A549 (cell line): ENCODE data around the gene GATAD1. TPM values are rescaled to one million over a fixed set of nuclear protein-coding genes. Genes with fewer than 3 reads are reported as not detected.
"Not testable (repeated sequence)": the region's sequence is repeated elsewhere in the genome, so short reads cannot be mapped to it uniquely, and the experiment has no call there.

Experiments
- ATAC-seq, 2 experiments: fragments of 200-7000 bp in 1 of 2; fragments of >200 bp in 1 of 2; cut with Nextera tagmentation in 1 of 2; cut with Tn5 transposase in 1 of 2; 3 replicates each; pipeline versions ENCODE4 v1.8.0 to v1.9.1; 2018 to 2020; ENCODE audit warnings: mild to moderate bottlenecking in 1 of 2, moderate library complexity in 1 of 2
- CTCF ChIA-PET: fragments of 300-600 bp; sonication (Branson Sonifier 250); formaldehyde crosslinking; extraction: SDS; loops from one replicate; lab custom pipeline; 2021; ENCODE audit warnings: antibody characterized with exemption, inconsistent platforms; lab: Yijun Ruan, JAX
- POLR2A ChIA-PET: fragments of 350-600 bp; formaldehyde crosslinking; extraction: SDS; loops from one replicate; lab custom pipeline; 2021; ENCODE audit warnings: antibody characterized with exemption, inconsistent platforms; lab: Yijun Ruan, JAX
- DNase-seq, 2 experiments: peaks; one replicate each; pipeline versions ENCODE4 v3.0.0 to v3.0.0-alpha.2; 2011 to 2016; ENCODE audit warnings: low read depth in 1 of 2, low spot score in 1 of 2
- FAIRE-seq: peaks from 2 replicates; lab custom pipeline; 2011; peaks lifted over from hg19 to GRCh38; lab: Jason Lieb, UNC
- H3K27ac ChIP-seq, 2 experiments: fragments of >200 bp; sonication (Bioruptor Twin); formaldehyde crosslinking; 3 replicates each; pipeline ENCODE4 v1.5.1; 2016 to 2017
- H3K4me1 ChIP-seq: fragments of >200 bp; sonication (Bioruptor Twin); formaldehyde crosslinking; 3 replicates; pipeline ENCODE4 v1.6.1; 2016
- H3K4me2 ChIP-seq: fragments of >200 bp; sonication (Bioruptor Twin); formaldehyde crosslinking; 3 replicates; pipeline ENCODE4 v1.6.1; 2016
- H3K4me3 ChIP-seq: fragments of >200 bp; sonication (Bioruptor Twin); formaldehyde crosslinking; 3 replicates; pipeline ENCODE4 v1.5.1; 2016
- H3K9me3 ChIP-seq: fragments of >200 bp; sonication (Bioruptor Twin); formaldehyde crosslinking; 3 replicates; pipeline ENCODE4 v1.6.1; 2016
- BCL3 ChIP-seq: fragments of >200 bp; sonication (Bioruptor Twin); formaldehyde crosslinking; IDR thresholded peaks from 3 replicates; pipeline ENCODE4 v1.6.1; 2016
- CBX8 ChIP-seq: fragments of 200-600 bp; sonication (generic); IDR thresholded peaks from 2 replicates; pipeline ENCODE4 v1.6.1; 2016
- CHD2 ChIP-seq: fragments of 150-350 bp; IDR thresholded peaks from 2 replicates; pipeline ENCODE4 v1.6.1; 2014; ENCODE audit warnings: low read length; ENCODE audit not compliant: partially characterized antibody
- E2F6 ChIP-seq: IDR thresholded peaks from 2 replicates; pipeline ENCODE4 v1.6.1; 2012; ENCODE audit warnings: low read depth, borderline replicate concordance
- ESRRA ChIP-seq: fragments of 150-350 bp; IDR thresholded peaks from 2 replicates; pipeline ENCODE4 v1.6.1; 2014; ENCODE audit warnings: mild to moderate bottlenecking, low read length, borderline replicate concordance
- FOSB ChIP-seq: fragments of 250-450 bp; sonication (Bioruptor Pico); IDR thresholded peaks from 2 replicates; pipeline ENCODE4 v1.5.0; 2020; ENCODE audit warnings: mild to moderate bottlenecking, moderate library complexity
- HDAC2 ChIP-seq: fragments of 200-600 bp; sonication (generic); IDR thresholded peaks from 2 replicates; pipeline ENCODE4 v1.6.1; 2016
- HMGXB4 ChIP-seq: fragments of 250-450 bp; sonication (Bioruptor Pico); IDR thresholded peaks from 2 replicates; pipeline ENCODE4 v1.5.0; 2021; ENCODE audit warnings: mild to moderate bottlenecking, moderate library complexity, borderline replicate concordance
- JUNB ChIP-seq: fragments of >200 bp; sonication (Bioruptor Twin); formaldehyde crosslinking; IDR thresholded peaks from 2 replicates; pipeline ENCODE4 v1.6.1; 2016
- MAX ChIP-seq: IDR thresholded peaks from 2 replicates; pipeline ENCODE4 v1.6.1; 2012
- MAZ ChIP-seq: fragments of 150-350 bp; IDR thresholded peaks from 2 replicates; pipeline ENCODE4 v1.6.1; 2014; ENCODE audit warnings: antibody characterized with exemption, low read depth, low read length, borderline replicate concordance
- POLR2AphosphoS2 ChIP-seq: conservative IDR thresholded peaks from 2 replicates; pipeline ENCODE4 v1.6.1; 2012; ENCODE audit warnings: low read length, improper control_type of control experiment, inconsistent platforms
- RCOR1 ChIP-seq: fragments of 150-350 bp; IDR thresholded peaks from 2 replicates; pipeline ENCODE4 v1.6.1; 2014; ENCODE audit warnings: antibody characterized with exemption, low read length, low read depth
- REST ChIP-seq: fragments of 200-600 bp; sonication (generic); IDR thresholded peaks from 2 replicates; pipeline ENCODE4 v1.6.1; 2016; ENCODE audit warnings: antibody characterized with exemption, mild to moderate bottlenecking, moderate library complexity
- RFX5 ChIP-seq: fragments of 450-650 bp; IDR thresholded peaks from 2 replicates; pipeline ENCODE4 v1.7.1; 2014; ENCODE audit warnings: antibody characterized with exemption, mild to moderate bottlenecking, moderate library complexity
- RNF2 ChIP-seq: fragments of 200-600 bp; sonication (generic); IDR thresholded peaks from 2 replicates; pipeline ENCODE4 v1.6.1; 2016; ENCODE audit warnings: low read depth, mild to moderate bottlenecking, antibody characterized with exemption, moderate library complexity, borderline replicate concordance
- SMC3 ChIP-seq: fragments of >200 bp; sonication (Bioruptor Twin); formaldehyde crosslinking; IDR thresholded peaks from 3 replicates; pipeline ENCODE4 v1.6.1; 2018; ENCODE audit warnings: inconsistent platforms
- ZSCAN20 ChIP-seq: fragments of 250-450 bp; sonication (Bioruptor Pico); IDR thresholded peaks from 2 replicates; pipeline ENCODE4 v1.8.0; 2022; ENCODE audit warnings: mild to moderate bottlenecking, moderate library complexity
- WGBS: methylation state at CpG from one replicate; pipeline ENCODE4 v1.1.6; 2017; ENCODE audit errors: missing lambda C conversion rate; 5-methylcytosine and 5-hydroxymethylcytosine counted together
- polyA plus RNA-seq, 4 experiments: library from polyadenylated mRNA; depleted of rRNA in 3 of 4; stranded (reverse); fragments of >200 nt; fragmentation: RNase III in 1 of 4; extraction: RNeasy Plus Mini Kit Qiagen cat#74134 plus additional on column Dnase treatment in 1 of 4; gene quantifications; 2 replicates in 3 of 4; 3 replicates in 1 of 4; pipeline ENCODE4 v1.2.3, GENCODE V29; 2011 to 2017

The GATAD1 gene
- polyA plus RNA-seq, 2 of the 4 experiments (the other 2 are of a cell fraction), result 20.8 to 35.7 TPM

GRCh38 chr7:92403760-92404074 lies 43.6 kb upstream of the GATAD1 start:
- ATAC-seq, result no peak
- ChIA-PET CTCF (interaction anchor here (1.4 to 1.8 kb wide), 2 partner anchors 26 to 218 kb away, joined by 3 read pairs; no protein-coding TSS in a partner anchor), POLR2A (no interaction called here)

GRCh38 chr7:92404170-92404614 lies 43.1 kb upstream of the GATAD1 start:
- Histone ChIP-seq H3K27ac (no peak overlapping the region), H3K4me2 (no peak overlapping the region), H3K4me1 (no peaks in the 10 kb centered on the region), H3K9me3 (no peaks in the 10 kb centered on the region), H3K4me3 (no peak overlapping the region)
- ChIA-PET CTCF (interaction anchor here (1.1 to 1.8 kb wide), 3 partner anchors 20 to 217 kb away, joined by 3 to 4 read pairs (median 3); no protein-coding TSS in a partner anchor), POLR2A (no interaction called here)
- no peak for TF ChIP-seq SMC3
- TF ChIP-seq REST, result no peak
- no peak for TF ChIP-seq RFX5
- no peak for TF ChIP-seq RCOR1
- WGBS, result 90% methylated on average over 6 of the region's 6 CpGs
- ATAC-seq (no peak; a peak in 1 of 6 replicates), DNase-seq (no peak), FAIRE-seq (no peak)

More at GRCh38 chr7:92403760-92404074, 43.6 kb upstream of the GATAD1 start:
- Histone ChIP-seq H3K4me3 (no peak overlapping the region), H3K9me3 (no peaks in the 10 kb centered on the region), H3K4me2 (no peak overlapping the region), H3K4me1 (no peaks in the 10 kb centered on the region), H3K27ac (no peak overlapping the region)
- TF ChIP-seq E2F6, result no peak
- 92% methylated on average over 6 of the region's 6 CpGs for WGBS
- DNase-seq (no peak), FAIRE-seq (no peak)

GRCh38 chr7:92409357-92409756 lies 37.9 kb upstream of the GATAD1 start:
- CTCF ChIA-PET, result interaction anchor here (1.3 kb wide), 1 partner anchor 15 kb away, joined by 4 read pairs; no protein-coding TSS in a partner anchor
- WGBS, result 97% methylated on average over 1 of the region's 1 CpG
- DNase-seq, result no peak
- TF ChIP-seq FOSB (no peak), CBX8 (no peak)
- TF ChIP-seq, all 56 proteins: peak for 0
- Histone ChIP-seq H3K4me2 (no peak overlapping the region), H3K4me1 (no peaks in the 10 kb centered on the region), H3K9me3 (no peaks in the 10 kb centered on the region), H3K4me3 (no peak overlapping the region), H3K27ac (no peak overlapping the region)
- no peak for FAIRE-seq
- ATAC-seq, result no peak
- POLR2A ChIA-PET, result interaction anchor here (0.7 kb wide), 1 partner anchor 8 kb away, joined by 3 read pairs; no protein-coding TSS in a partner anchor

- H3K9me3 ChIP-seq, ATAC-seq, FAIRE-seq, DNase-seq, H3K27ac ChIP-seq, H3K4me3 ChIP-seq, POLR2A ChIA-PET, H3K4me1 ChIP-seq, H3K4me2 ChIP-seq: not testable (repeated sequence)
- CTCF ChIA-PET, result interaction anchor here (2.1 to 8.0 kb wide), 2 partner anchors 14 to 37 kb away, joined by 6 to 63 read pairs; partner anchors contain the start of gene GATAD1
- WGBS, result 75% methylated on average over 6 of the region's 6 CpGs
These were observed 37.1 kb upstream of the GATAD1 start for GRCh38 chr7:92410162-92410561.

GRCh38 chr7:92412745-92413144 lies 34.5 kb upstream of the GATAD1 start:
- no peak for FAIRE-seq
- peak; percentile 38 to 42; a peak in 3 of 6 replicates for ATAC-seq
- TF ChIP-seq MAZ (no peak), HMGXB4 (CRISPR knock-in tag) (no peak), MAX (no peak), JUNB (no peak), ESRRA (no peak), RNF2 (no peak), RFX5 (no peak), ZSCAN20 (no peak), CHD2 (no peak), HDAC2 (no peak), POLR2AphosphoS2 (no peak), BCL3 (no peak), RCOR1 (no peak)
- no peak for DNase-seq
- Histone ChIP-seq H3K4me1 (no peaks in the 10 kb centered on the region), H3K27ac (no peak overlapping the region), H3K4me2 (peak overlapping the region; percentile 27), H3K4me3 (no peak overlapping the region), H3K9me3 (no peaks in the 10 kb centered on the region)
- 52% methylated on average over 11 of the region's 11 CpGs for WGBS
- CTCF ChIA-PET, result interaction anchor here (0.6 to 8.0 kb wide), 3 partner anchors 11 to 85 kb away, joined by 4 to 63 read pairs (median 4); no protein-coding TSS in a partner anchor
- POLR2A ChIA-PET, result no interaction called here
